Measurements from ENCODE around the gene CLGN.
"Not testable (repeated sequence)": the region's sequence is repeated elsewhere in the genome, so short reads cannot be mapped to it uniquely, and the experiment has no call there.

CLGN gene, protein sequence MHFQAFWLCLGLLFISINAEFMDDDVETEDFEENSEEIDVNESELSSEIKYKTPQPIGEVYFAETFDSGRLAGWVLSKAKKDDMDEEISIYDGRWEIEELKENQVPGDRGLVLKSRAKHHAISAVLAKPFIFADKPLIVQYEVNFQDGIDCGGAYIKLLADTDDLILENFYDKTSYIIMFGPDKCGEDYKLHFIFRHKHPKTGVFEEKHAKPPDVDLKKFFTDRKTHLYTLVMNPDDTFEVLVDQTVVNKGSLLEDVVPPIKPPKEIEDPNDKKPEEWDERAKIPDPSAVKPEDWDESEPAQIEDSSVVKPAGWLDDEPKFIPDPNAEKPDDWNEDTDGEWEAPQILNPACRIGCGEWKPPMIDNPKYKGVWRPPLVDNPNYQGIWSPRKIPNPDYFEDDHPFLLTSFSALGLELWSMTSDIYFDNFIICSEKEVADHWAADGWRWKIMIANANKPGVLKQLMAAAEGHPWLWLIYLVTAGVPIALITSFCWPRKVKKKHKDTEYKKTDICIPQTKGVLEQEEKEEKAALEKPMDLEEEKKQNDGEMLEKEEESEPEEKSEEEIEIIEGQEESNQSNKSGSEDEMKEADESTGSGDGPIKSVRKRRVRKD

DNA sequence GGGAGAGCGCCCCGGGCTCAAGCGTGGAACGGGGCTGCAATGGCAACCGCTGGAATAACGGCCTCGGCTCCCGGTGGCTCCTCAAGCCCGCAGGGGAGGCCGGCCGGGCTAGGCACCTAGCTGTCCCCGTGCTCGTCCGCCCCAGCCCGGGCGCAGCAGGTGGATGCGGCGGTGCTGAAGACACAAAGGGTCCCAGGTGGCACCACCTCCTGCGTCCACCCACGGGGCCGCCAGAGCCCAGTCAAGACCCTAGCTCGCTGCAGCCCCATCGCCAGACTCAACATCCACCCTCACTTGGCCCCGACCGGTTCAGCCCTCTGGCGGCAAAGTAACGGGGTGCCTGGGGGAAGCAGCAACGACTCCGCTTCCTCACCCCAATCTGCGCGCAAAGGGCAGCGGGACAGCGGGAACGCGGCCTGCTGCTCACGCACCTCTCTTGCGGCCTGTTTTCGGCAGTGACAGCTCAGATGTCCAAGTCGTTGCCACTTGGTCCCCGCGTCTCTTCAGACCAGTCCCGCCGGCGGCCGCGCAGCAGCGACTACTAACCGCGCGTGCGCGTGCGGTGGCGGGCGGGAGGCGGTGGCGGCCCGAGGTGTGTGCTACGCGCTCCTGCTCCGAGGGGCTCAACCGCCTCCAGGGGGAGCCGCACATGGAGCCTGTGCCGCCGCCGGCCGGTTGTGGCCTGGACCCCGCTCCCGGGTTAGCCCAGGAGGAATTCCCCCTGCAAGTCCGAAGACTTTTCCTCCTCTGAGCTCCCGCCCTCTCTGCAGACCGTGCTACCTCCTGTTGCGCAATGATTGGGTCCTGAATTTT, at the start of gene CLGN:
CLGN (minus strand) TSS at position 543 of the 813 bp plus-strand sequence. CDS start 14,570 bp downstream, outside the sequence.
- FAIRE-seq, result no peak
- no peak for DNase-seq (ENCODE audit: insufficient read length, low spot score)
- no peak for TF ChIP-seq POLR2A (IDR thresholded peaks at IDR 0.05; ENCODE audit: low read depth, low read length)

DNA sequence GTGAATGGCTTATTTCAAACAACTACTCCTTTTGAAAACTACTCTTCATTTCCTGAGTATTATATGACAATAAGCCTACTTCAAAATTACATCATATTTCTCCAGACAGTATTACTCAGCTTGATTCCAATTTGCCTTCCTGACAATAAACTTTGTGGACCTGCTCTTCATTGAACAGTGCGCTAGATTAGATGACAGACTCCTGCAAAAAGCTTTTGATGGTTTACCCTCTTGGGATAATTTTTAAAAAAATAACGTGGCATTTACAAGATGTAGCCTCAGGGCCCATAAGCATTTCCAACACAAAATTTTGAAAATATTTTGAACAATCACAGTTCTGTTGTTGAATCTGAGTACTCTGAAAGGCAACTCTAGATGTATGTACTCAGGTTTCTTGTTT, 44.7 kb upstream of the CLGN start:
- TF ChIP-seq POLR2A (IDR thresholded peaks at IDR 0.05; ENCODE audit: low read depth, low read length), result no peak
- FAIRE-seq, result no peak
- DNase-seq (ENCODE audit: insufficient read length, low spot score), result no peak

DNA sequence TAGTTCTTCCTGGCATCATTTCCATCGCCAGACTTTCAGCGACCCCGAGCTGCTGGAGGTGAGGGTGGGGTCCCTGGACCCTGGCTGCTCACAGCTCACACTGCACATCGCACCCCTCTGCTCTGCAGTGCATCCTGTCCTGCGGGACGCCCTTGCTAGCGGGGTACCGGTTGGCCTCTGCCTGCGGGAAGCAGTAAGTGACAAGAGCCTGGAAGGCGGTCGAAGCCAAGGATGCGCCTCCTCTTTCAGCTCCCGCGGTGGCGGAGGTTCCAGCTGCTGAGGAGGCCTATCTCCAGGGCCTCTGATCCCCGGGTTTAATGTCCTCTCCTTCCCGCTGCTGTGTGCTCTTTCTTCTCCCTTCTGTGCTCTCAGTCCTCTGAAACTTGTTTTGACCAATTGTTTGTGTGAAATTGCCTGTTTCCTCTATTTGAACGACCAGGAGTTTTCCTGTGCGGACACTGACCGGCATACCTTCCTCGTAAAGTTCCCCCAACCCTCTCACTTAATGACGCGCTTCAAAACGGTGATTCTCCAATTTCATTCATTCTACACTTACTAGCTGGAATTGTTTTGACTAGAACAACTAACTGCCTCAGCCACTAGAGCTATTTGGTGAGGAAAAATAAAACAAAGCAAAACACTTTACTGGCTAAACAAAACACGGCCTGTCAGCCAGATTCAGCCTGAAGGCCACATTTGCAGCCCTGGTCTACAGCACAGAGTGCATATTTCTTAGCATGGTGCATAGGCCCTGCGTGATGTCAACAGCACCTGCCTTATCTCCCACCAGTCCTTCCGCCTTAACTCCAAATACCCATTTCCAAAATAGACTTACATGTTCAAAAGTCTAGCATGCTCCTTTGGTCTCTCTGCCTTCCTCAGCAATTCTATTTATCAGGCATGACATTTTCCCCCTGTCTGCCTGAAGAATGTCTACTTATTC, 42.6 kb upstream of the CLGN start:
- FAIRE-seq (no peak), DNase-seq (ENCODE audit: insufficient read length, low spot score) (no peak)
- TF ChIP-seq POLR2A (IDR thresholded peaks at IDR 0.05; ENCODE audit: low read depth, low read length), result no peak

DNA sequence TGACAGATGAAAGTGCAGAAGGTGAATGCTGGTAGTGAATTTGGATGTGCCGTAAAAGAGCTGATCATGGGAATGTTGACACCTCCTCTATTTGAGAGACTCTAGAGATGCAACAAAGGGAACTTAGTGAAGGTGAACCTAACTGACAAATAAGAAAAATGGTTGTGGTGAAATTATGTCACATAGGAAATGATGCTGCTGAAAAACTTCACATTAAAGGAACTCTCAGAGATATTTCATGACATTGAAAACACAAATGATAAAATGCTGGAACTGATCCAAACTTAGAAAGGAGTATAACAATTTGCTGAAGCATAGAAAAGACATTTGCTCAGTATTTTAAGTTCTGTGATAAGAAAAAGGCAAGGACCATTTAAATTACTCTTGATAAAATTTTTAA, 38.7 kb upstream of the CLGN start:
- FAIRE-seq, result no peak
- TF ChIP-seq POLR2A (IDR thresholded peaks at IDR 0.05; ENCODE audit: low read depth, low read length), result no peak
- DNase-seq (ENCODE audit: insufficient read length, low spot score), result no peak

DNA sequence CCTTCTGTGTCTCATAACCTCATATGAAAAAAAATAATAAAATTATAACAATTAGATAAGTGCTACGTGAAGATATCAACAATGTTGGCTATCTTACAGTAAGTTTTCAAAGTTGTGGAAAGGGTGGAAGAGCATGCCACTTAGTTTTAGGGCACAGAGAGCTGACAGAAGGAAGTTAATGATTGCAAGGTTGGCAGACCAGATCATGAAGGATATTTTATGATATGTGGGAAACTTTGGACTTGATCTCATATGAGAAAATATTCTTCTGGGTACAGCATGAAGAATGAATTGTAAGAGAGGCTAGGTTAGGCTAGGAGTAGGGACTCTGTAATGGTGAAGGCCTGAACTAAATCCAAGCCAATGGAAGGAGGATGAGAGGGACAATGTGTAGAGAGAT, 36.2 kb upstream of the CLGN start:
- FAIRE-seq, result no peak
- no peak for TF ChIP-seq POLR2A (IDR thresholded peaks at IDR 0.05; ENCODE audit: low read depth, low read length)
- DNase-seq (ENCODE audit: insufficient read length, low spot score), result no peak

DNA sequence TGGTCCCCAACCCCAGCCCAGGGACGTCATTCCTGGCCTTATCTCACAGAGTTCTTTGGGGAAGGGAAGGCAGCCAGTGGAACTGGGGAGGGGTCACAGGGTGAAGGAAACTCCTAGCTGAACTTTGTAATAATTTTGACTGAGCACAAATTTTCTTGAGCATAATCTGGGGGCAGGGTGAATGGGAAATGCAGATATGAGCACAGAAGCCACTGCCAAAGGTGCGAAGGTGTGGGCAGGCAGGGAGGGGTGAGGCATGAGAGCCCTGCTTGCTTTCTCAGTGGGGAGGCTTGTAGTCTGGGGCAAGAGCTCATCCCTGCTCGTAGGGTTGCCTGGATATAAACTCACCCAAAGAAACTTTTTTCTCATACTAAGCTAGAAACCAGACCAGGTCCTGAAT, 35.7 kb upstream of the CLGN start:
- FAIRE-seq (no peak), DNase-seq (ENCODE audit: insufficient read length, low spot score) (no peak)
- no peak for TF ChIP-seq POLR2A (IDR thresholded peaks at IDR 0.05; ENCODE audit: low read depth, low read length)

DNA sequence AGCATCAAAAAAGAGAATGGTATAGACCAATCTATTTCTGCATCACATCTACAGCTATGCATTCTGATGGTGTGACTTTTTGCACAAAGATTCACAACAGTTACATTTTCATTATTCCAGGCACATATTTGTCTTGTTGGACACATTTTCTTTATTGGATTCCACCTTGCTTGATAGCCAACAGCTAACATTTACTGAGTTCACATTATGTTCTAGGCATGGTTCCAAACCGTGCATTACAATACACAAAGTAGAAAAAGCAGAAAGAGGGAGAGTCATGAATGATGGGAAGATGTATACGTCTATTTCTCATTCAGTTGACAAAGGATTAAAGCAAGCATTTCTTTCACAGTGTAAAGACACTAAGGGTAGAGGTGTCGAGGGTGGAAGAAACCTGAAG, 22.9 kb upstream of the CLGN start:
- DNase-seq (ENCODE audit: insufficient read length, low spot score), result no peak
- no peak for FAIRE-seq
- TF ChIP-seq POLR2A (IDR thresholded peaks at IDR 0.05; ENCODE audit: low read depth, low read length), result no peak

DNA sequence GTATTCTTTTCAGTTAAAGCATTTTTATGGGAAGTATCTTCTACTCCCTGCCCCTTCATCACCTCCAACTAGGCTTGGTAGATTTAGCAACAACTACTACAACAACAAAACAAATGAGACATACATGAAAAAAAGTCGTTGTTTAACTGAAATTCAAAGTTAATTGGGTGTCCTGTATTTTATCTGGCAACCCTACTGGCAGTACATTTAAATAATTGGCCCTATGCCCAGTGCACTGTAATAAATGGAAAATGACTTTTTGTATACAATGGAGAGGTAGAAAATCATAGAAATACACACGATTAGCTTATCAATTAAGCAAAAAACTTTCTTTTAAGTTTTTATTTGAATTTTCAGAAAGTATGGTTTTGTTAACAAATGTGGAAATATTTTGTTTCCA, 21.4 kb upstream of the CLGN start:
- no peak for DNase-seq (ENCODE audit: insufficient read length, low spot score)
- TF ChIP-seq POLR2A (IDR thresholded peaks at IDR 0.05; ENCODE audit: low read depth, low read length), result no peak
- FAIRE-seq, result no peak

DNA sequence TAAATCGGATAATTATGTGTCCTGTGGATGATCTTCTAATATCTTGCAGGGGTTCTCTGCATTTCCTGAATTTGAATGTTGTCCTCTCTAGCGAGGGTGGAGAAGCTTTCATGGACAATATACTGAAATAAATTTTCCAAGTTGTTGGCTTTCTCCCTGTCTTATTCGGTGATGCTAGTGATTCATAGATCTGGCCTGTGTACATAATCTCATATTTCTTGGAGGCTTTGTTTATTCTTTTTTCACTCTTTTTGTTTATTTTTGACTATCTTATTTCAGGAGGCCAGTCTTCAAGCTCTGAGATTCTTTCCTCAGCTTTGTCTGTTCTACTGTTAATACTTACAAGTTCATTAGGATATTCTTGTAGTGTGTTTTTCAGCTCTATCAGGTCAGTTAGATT, 20.7 kb upstream of the CLGN start:
- TF ChIP-seq POLR2A (IDR thresholded peaks at IDR 0.05; ENCODE audit: low read depth, low read length), result no peak
- FAIRE-seq (no peak), DNase-seq (ENCODE audit: insufficient read length, low spot score) (no peak)

DNA sequence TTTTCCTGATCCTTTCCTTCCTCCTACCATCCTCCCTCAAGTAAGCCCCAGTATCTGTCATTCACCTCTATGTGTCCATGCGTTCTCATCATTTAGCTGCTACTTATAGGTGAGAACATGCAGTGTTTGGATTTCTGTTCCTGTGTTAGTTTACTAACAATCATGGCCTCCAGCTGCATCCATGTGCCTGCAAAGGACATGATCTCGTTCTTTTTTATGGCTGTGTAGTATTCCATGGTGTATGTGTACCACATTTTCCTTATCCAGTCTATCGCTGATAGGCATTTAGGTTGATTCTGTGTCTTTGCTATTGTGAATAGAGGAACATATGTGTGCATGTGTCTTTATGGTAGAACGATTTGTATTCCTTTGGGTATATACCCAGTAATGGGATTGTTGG, 16.9 kb upstream of the CLGN start:
- FAIRE-seq; DNase-seq (ENCODE audit: insufficient read length, low spot score): not testable (repeated sequence)

DNA sequence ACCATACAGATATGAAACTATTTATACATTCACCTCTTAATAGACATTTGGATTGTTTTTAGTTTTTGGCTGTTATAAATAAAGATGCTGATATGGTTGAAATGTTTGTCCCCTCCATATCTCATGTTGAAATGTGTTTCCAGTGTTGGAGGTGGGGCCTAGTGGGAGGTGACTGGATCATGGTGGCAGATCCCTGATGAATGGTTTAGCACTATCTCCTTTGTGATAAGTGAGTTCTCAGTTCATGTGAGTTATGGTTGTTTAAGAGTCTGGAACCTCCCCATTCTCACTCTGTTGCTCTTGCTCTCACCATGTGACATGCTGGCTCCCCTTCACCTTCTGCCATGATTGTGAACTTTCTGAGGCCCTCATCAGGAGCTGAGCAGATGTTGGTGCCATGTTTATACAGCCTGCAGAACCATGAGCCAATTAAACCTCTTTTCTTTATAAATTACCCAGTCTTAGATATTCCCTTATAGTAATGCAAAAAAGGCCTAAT, 12.2 kb upstream of the CLGN start:
- no peak for TF ChIP-seq POLR2A (IDR thresholded peaks at IDR 0.05; ENCODE audit: low read depth, low read length)
- no peak for DNase-seq (ENCODE audit: insufficient read length, low spot score)
- FAIRE-seq, result no peak

DNA sequence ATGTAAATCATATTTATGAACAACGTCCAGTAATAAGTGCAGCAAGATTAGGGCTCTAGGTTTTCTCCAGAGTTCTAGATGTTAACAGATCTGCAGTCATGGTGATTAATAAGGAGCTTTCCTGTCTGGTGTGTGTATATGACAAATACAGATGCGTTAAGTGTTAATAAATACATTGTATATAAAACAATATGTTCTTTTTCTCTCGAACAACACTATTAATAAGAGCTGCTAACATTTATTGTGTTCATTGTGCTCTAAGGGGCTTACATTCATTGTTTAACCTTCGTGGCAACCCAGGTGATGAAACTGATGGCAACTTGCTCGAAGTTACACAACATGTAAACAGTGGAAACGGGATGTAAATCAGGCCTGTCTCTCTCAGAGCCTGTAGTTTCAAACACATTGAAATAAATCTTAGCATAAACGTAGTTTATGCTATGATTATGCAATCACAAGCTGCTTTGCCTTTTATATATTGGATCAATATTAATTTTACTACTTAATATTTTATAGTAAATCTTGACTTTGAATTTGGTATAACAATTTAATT, 547 bp upstream of the CLGN start:
- no peak for DNase-seq (ENCODE audit: insufficient read length, low spot score)
- FAIRE-seq, result no peak
- TF ChIP-seq POLR2A (IDR thresholded peaks at IDR 0.05; ENCODE audit: low read depth, low read length), result no peak

DNA sequence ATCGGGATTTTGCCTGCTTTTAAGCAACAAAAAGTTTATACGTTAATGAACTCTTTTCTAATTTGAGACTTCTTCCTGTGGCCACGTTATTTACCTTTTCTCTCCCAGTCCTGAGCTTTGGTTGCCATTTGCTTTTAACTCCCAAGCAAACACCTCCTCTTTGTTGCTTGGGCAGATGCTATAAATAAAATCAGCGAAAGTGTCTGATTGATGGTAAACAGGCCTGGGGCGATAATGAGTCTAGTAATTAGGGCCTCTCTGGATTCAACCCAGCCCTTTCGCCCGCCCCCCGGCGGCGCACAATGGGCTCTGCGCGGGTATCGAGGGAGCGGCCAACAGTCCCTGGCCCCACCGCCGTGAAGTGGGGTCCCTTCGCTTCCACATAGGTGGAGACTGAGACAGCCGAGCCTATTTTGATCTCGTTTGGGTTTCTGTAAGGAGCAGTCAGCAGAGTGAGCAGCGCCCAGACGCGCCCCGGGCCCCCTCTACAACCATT, 790 bp downstream of the CLGN start:
- DNase-seq (ENCODE audit: insufficient read length, low spot score), result no peak
- TF ChIP-seq POLR2A (IDR thresholded peaks at IDR 0.05; ENCODE audit: low read depth, low read length), result no peak
- FAIRE-seq, result no peak

All from H54 (cell line).